Measurements from ENCODE around the gene CDK2AP2.

- no peak for TF ChIP-seq CTCF (IDR thresholded peaks at IDR 0.05)
- TF ChIP-seq POLR2A (IDR thresholded peaks at IDR 0.05), result no peak
Observed at GRCh38 chr11:67503119-67504004, 4.6 kb downstream of the CDK2AP2 start.

Data from Peyer's patch (tissue), 4 donors.